ENCODE data around the gene ASB18. TPM values are rescaled to one million over a fixed set of nuclear protein-coding genes. Genes with fewer than 3 reads are reported as not detected.

ASB18 gene
- total RNA-seq, 1 experiment from 2014 or later = not detected

DNA sequence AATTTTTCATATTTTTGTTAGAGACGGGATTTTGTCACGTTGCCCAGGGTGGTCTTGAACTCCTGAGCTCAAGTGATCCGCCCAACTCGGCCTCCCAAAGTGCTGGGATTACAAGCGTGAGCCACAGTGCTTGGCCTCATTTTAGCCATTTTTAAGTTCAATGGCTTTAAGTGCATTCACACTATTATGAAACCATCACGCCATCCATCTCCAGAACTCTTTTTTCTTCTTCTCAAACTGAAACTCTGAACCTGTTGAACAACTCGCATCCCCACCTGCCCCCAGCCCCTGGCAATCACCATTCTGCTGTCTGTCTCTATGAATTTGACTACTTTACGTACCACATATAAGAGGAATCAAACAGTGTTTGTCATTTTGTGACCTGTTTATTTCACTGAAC is 31.3 kb upstream of the ASB18 start (continued):
- TF ChIP-seq, protein P1, sequence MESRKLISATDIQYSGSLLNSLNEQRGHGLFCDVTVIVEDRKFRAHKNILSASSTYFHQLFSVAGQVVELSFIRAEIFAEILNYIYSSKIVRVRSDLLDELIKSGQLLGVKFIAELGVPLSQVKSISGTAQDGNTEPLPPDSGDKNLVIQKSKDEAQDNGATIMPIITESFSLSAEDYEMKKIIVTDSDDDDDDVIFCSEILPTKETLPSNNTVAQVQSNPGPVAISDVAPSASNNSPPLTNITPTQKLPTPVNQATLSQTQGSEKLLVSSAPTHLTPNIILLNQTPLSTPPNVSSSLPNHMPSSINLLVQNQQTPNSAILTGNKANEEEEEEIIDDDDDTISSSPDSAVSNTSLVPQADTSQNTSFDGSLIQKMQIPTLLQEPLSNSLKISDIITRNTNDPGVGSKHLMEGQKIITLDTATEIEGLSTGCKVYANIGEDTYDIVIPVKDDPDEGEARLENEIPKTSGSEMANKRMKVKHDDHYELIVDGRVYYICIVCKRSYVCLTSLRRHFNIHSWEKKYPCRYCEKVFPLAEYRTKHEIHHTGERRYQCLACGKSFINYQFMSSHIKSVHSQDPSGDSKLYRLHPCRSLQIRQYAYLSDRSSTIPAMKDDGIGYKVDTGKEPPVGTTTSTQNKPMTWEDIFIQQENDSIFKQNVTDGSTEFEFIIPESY (IDR thresholded peaks at IDR 0.05; ENCODE audit: extremely low read depth, insufficient replicate concordance, low read length) = no peak
- no peak for TF ChIP-seq CEBPB (IDR thresholded peaks at IDR 0.05; ENCODE audit: low read depth)
- no peak for TF ChIP-seq EGR1 (IDR thresholded peaks at IDR 0.05; ENCODE audit: low read depth)
- TF ChIP-seq POLR2AphosphoS5 (IDR thresholded peaks at IDR 0.05; ENCODE audit: low read depth, low read length) = no peak

DNA sequence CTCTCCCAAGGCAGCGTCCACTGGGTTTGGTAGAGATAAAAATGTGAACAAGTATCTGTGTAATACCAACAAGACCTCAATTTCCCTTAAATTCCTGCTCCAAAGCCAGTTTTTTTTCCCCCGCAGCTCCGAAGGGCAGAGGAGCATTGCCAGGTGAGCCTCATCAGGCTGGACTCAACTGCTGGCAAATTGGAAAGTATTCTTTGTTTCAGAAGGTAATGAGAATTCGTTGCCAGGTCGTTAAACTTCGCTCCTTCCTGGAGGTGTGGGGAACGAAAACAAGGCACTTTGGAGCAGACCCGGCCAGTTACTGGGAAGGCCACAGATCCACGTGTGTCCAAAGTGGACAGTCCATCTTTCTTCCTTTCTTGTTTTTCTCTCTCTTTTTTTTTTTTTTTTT is 30.4 kb upstream of the ASB18 start:
- Histone ChIP-seq H3K4me2 (ENCODE audit: low read length) (no peak overlapping the region), H2AFZ (ENCODE audit: low read depth, low read length, poor library complexity, severe bottlenecking) (no peak overlapping the region), H3K27me3 (ENCODE audit: insufficient read depth, low read length) (no peaks in the 10 kb centered on the region), H3K4me3 (replicated peaks in 1 of 2; ENCODE audit: low read depth in 1 of 2, low read length in 2 of 2) (no peak overlapping the region), H3K27ac (ENCODE audit: low read depth, low read length) (no peak overlapping the region), H4K20me1 (ENCODE audit: insufficient read depth) (no peaks in the 10 kb centered on the region), H3K36me3 (ENCODE audit: control insufficient read depth in 1 of 2, insufficient read depth in 2 of 2, low read length in 2 of 2) (no peaks in the 10 kb centered on the region), H3K4me1 (ENCODE audit: control insufficient read depth in 1 of 2, insufficient read depth in 2 of 2, low read length in 2 of 2) (no peaks in the 10 kb centered on the region), H3K9me2 (ENCODE audit: insufficient read depth) (no peaks in the 10 kb centered on the region), H3K9me3 (ENCODE audit: control insufficient read depth in 1 of 2, insufficient read depth in 1 of 2, low read depth in 1 of 2, low read length in 2 of 2) (no peaks in the 10 kb centered on the region), H3K9ac (ENCODE audit: low read length) (no peak overlapping the region), H3K79me2 (ENCODE audit: insufficient read depth, low read length) (no peaks in the 10 kb centered on the region)
- CTCF ChIA-PET = no interaction called here
- DNase-seq (ENCODE audit: low read depth, low spot score) (no peak), ATAC-seq (no peak)
- RAD21 ChIA-PET (ENCODE audit: low non-redundant PET in 1 of 2, low total read pairs in 2 of 2, uncharacterized antibody in 2 of 2, unreplicated experiment in 2 of 2) = no interaction called here
- no peak for TF ChIP-seq YY1 (IDR thresholded peaks at IDR 0.05; ENCODE audit: extremely low read depth, insufficient replicate concordance, low read depth, low read length)
- TF ChIP-seq, protein P2, sequence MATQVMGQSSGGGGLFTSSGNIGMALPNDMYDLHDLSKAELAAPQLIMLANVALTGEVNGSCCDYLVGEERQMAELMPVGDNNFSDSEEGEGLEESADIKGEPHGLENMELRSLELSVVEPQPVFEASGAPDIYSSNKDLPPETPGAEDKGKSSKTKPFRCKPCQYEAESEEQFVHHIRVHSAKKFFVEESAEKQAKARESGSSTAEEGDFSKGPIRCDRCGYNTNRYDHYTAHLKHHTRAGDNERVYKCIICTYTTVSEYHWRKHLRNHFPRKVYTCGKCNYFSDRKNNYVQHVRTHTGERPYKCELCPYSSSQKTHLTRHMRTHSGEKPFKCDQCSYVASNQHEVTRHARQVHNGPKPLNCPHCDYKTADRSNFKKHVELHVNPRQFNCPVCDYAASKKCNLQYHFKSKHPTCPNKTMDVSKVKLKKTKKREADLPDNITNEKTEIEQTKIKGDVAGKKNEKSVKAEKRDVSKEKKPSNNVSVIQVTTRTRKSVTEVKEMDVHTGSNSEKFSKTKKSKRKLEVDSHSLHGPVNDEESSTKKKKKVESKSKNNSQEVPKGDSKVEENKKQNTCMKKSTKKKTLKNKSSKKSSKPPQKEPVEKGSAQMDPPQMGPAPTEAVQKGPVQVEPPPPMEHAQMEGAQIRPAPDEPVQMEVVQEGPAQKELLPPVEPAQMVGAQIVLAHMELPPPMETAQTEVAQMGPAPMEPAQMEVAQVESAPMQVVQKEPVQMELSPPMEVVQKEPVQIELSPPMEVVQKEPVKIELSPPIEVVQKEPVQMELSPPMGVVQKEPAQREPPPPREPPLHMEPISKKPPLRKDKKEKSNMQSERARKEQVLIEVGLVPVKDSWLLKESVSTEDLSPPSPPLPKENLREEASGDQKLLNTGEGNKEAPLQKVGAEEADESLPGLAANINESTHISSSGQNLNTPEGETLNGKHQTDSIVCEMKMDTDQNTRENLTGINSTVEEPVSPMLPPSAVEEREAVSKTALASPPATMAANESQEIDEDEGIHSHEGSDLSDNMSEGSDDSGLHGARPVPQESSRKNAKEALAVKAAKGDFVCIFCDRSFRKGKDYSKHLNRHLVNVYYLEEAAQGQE (IDR thresholded peaks at IDR 0.05; ENCODE audit: low read depth) = no peak
- no peak for TF ChIP-seq JUND (IDR thresholded peaks at IDR 0.05)
- TF ChIP-seq ZFX (IDR thresholded peaks at IDR 0.05) = no peak
- no peak for TF ChIP-seq ELF1 (IDR thresholded peaks at IDR 0.05; ENCODE audit: borderline replicate concordance, low read depth)
- no peak for TF ChIP-seq EZH2phosphoT487 (IDR thresholded peaks at IDR 0.05; ENCODE audit: borderline replicate concordance)
- TF ChIP-seq, protein P3, sequence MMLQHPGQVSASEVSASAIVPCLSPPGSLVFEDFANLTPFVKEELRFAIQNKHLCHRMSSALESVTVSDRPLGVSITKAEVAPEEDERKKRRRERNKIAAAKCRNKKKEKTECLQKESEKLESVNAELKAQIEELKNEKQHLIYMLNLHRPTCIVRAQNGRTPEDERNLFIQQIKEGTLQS (IDR thresholded peaks at IDR 0.05) = no peak
- TF ChIP-seq SRF (IDR thresholded peaks at IDR 0.05; ENCODE audit: low read depth) = no peak
- TF ChIP-seq CEBPB (IDR thresholded peaks at IDR 0.05; ENCODE audit: low read depth) = no peak
- TF ChIP-seq, protein P4, sequence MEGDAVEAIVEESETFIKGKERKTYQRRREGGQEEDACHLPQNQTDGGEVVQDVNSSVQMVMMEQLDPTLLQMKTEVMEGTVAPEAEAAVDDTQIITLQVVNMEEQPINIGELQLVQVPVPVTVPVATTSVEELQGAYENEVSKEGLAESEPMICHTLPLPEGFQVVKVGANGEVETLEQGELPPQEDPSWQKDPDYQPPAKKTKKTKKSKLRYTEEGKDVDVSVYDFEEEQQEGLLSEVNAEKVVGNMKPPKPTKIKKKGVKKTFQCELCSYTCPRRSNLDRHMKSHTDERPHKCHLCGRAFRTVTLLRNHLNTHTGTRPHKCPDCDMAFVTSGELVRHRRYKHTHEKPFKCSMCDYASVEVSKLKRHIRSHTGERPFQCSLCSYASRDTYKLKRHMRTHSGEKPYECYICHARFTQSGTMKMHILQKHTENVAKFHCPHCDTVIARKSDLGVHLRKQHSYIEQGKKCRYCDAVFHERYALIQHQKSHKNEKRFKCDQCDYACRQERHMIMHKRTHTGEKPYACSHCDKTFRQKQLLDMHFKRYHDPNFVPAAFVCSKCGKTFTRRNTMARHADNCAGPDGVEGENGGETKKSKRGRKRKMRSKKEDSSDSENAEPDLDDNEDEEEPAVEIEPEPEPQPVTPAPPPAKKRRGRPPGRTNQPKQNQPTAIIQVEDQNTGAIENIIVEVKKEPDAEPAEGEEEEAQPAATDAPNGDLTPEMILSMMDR (IDR thresholded peaks at IDR 0.05 in 2 of 3, conservative IDR thresholded peaks at IDR 0.05 in 1 of 3; ENCODE audit: borderline replicate concordance in 1 of 3, insufficient read depth in 1 of 3, low read depth in 2 of 3, low read length in 2 of 3) = no peak
- TF ChIP-seq SIN3A (IDR thresholded peaks at IDR 0.05; ENCODE audit: low read depth) = no peak
- no peak for TF ChIP-seq SP1 (IDR thresholded peaks at IDR 0.05; ENCODE audit: low read depth)
- no peak for TF ChIP-seq POLR2AphosphoS5 (IDR thresholded peaks at IDR 0.05; ENCODE audit: low read depth, low read length)
- TF ChIP-seq POLR2A (IDR thresholded peaks at IDR 0.05; ENCODE audit: borderline replicate concordance, extremely low read depth, insufficient read depth, insufficient read length) = no peak
- no peak for TF ChIP-seq ZNF274 (IDR thresholded peaks at IDR 0.05; ENCODE audit: low read depth, low read length)
- intact Hi-C loops (cut with micrococcal nuclease) = no loop called here
- no TSS peak for BruUV-seq (replicated peaks)
- POLR2A ChIA-PET = no interaction called here
